ENCODE measurements around the gene ILDR2. TPM values are rescaled to one million over a fixed set of nuclear protein-coding genes. Genes with fewer than 3 reads are reported as not detected.

The ILDR2 gene
- total RNA-seq, 1 donor from 2014 or later: 1.2 TPM

DNA sequence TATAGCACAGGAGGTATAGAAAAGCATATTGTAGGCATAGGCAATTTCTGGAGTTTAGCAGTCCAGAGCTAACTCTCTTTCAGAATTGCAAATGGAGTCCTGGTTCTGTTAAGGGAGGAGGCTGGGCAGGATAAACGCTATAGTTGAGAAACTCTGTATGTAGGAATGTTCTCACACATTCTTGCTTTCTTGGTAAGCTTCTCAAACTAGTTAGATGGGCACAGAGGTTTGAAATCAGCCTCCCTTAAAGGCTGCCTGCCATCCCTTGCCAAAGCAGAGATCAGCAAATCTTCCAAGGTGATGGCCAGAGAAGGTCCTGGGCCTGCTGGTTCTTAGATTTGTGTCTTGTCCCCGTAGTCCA lies 56.4 kb downstream of the ILDR2 start:
- no peak for DNase-seq (ENCODE audit: low spot score)
- Mint-ChIP-seq H3K27ac (ENCODE audit: unreplicated experiment) (no peak overlapping the region), H3K4me1 (ENCODE audit: unreplicated experiment) (no peaks in the 10 kb centered on the region), H3K36me3 (ENCODE audit: low read depth, unreplicated experiment) (no peaks in the 10 kb centered on the region), H3K9me3 (ENCODE audit: unreplicated experiment) (no peaks in the 10 kb centered on the region), H3K4me3 (ENCODE audit: unreplicated experiment) (no peak overlapping the region), H3K27me3 (ENCODE audit: unreplicated experiment) (peaks cover 18% of the 10 kb centered on the region)
- TF ChIP-seq, protein P1, sequence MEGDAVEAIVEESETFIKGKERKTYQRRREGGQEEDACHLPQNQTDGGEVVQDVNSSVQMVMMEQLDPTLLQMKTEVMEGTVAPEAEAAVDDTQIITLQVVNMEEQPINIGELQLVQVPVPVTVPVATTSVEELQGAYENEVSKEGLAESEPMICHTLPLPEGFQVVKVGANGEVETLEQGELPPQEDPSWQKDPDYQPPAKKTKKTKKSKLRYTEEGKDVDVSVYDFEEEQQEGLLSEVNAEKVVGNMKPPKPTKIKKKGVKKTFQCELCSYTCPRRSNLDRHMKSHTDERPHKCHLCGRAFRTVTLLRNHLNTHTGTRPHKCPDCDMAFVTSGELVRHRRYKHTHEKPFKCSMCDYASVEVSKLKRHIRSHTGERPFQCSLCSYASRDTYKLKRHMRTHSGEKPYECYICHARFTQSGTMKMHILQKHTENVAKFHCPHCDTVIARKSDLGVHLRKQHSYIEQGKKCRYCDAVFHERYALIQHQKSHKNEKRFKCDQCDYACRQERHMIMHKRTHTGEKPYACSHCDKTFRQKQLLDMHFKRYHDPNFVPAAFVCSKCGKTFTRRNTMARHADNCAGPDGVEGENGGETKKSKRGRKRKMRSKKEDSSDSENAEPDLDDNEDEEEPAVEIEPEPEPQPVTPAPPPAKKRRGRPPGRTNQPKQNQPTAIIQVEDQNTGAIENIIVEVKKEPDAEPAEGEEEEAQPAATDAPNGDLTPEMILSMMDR (IDR thresholded peaks at IDR 0.05; ENCODE audit: unreplicated experiment): no peak

DNA sequence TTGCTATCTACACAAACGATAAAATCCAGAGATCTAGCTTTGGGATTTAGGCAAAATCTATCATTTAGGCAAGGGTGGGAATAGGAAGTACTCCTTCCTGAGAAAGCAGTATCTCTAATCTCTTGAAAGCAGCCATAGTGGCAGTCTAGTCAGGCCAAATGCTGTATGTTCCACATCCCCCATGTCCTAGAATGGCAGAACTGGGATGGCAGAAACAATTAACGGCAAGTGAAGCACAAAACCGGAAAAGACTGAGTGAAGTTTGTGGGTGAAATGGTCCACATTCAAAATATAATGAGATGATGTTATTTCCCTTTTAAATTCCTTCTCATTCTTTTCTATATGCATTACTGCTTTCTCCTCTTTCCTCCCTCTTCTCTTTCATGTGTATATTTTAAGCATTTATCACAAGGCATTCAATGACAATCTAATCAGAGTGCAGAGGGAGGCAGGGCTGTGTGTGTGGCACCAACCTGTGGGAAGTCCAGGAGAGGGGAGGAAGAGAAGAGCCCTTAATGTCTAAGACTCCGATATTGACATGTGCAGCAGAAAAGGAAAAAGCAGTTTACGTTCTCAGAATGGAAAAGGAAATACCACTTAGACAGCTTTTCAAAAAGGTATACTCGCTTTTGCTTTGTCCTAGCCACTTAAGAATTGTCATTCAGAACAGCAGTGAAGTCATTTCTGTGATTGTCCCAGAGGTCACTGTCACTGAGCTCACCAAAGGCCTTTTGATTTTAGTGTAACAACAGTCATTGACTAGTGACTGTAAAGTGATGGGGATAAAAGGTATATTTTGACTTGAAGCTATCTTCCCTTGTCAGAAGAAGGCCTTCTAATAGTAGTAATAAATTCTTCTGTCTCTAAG lies 57.0 kb downstream of the ILDR2 start:
- H3K9me3 Mint-ChIP-seq (ENCODE audit: unreplicated experiment): no peaks in the 10 kb centered on the region
- no peaks in the 10 kb centered on the region for H3K36me3 Mint-ChIP-seq (ENCODE audit: low read depth, unreplicated experiment)
- peaks cover 18% of the 10 kb centered on the region for H3K27me3 Mint-ChIP-seq (ENCODE audit: unreplicated experiment)
- TF ChIP-seq, protein P1 (IDR thresholded peaks at IDR 0.05; ENCODE audit: unreplicated experiment): no peak
- no peak overlapping the region for H3K4me3 Mint-ChIP-seq (ENCODE audit: unreplicated experiment)
- H3K4me1 Mint-ChIP-seq (ENCODE audit: unreplicated experiment): no peaks in the 10 kb centered on the region
- H3K27ac Mint-ChIP-seq (ENCODE audit: unreplicated experiment): no peak overlapping the region
- DNase-seq (ENCODE audit: low spot score): no peak

GRCh38 chr1:166915941-166916340 lies 59.4 kb downstream of the ILDR2 start:
- Mint-ChIP-seq H3K27ac (ENCODE audit: unreplicated experiment) (no peak overlapping the region), H3K4me1 (ENCODE audit: unreplicated experiment) (no peaks in the 10 kb centered on the region), H3K27me3 (ENCODE audit: unreplicated experiment) (peaks cover 8% of the 10 kb centered on the region), H3K4me3 (ENCODE audit: unreplicated experiment) (no peak overlapping the region), H3K36me3 (ENCODE audit: low read depth, unreplicated experiment) (no peaks in the 10 kb centered on the region), H3K9me3 (ENCODE audit: unreplicated experiment) (peaks cover 4% of the 10 kb centered on the region)
- no peak for DNase-seq (ENCODE audit: low spot score)
- TF ChIP-seq, protein P1 (IDR thresholded peaks at IDR 0.05; ENCODE audit: unreplicated experiment): no peak

GRCh38 chr1:166915042-166915441 lies 60.3 kb downstream of the ILDR2 start:
- H3K4me3 Mint-ChIP-seq (ENCODE audit: unreplicated experiment): no peak overlapping the region
- peaks cover 6% of the 10 kb centered on the region for H3K27me3 Mint-ChIP-seq (ENCODE audit: unreplicated experiment)
- no peaks in the 10 kb centered on the region for H3K36me3 Mint-ChIP-seq (ENCODE audit: low read depth, unreplicated experiment)
- H3K9me3 Mint-ChIP-seq (ENCODE audit: unreplicated experiment): peaks cover 4% of the 10 kb centered on the region
- no peak overlapping the region for H3K27ac Mint-ChIP-seq (ENCODE audit: unreplicated experiment)
- TF ChIP-seq, protein P1 (IDR thresholded peaks at IDR 0.05; ENCODE audit: unreplicated experiment): no peak
- no peaks in the 10 kb centered on the region for H3K4me1 Mint-ChIP-seq (ENCODE audit: unreplicated experiment)
- DNase-seq (ENCODE audit: low spot score): no peak

DNA sequence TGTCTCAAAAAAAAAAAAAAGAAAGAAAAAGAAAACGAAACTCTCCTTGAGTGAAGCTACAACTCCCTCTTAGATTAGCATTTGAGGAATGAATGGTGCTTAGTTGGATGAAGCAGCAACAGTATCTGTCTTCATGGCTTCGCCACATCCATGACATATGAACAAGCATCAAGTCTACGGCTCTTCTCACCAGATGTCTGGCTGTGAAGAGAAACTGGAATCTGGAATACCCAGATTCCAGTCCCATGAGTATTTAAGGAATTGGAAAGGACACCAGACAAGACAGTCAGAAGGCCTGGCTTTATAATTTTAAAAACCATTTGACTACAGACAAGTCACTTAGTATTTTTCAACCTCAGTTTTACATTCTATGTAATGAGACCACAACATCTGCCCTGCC lies 61.2 kb downstream of the ILDR2 start:
- no peaks in the 10 kb centered on the region for H3K36me3 Mint-ChIP-seq (ENCODE audit: low read depth, unreplicated experiment)
- no peak overlapping the region for H3K4me3 Mint-ChIP-seq (ENCODE audit: unreplicated experiment)
- no peaks in the 10 kb centered on the region for H3K4me1 Mint-ChIP-seq (ENCODE audit: unreplicated experiment)
- peaks cover 3% of the 10 kb centered on the region for H3K27me3 Mint-ChIP-seq (ENCODE audit: unreplicated experiment)
- TF ChIP-seq, protein P1 (IDR thresholded peaks at IDR 0.05; ENCODE audit: unreplicated experiment): no peak
- peaks cover 4% of the 10 kb centered on the region for H3K9me3 Mint-ChIP-seq (ENCODE audit: unreplicated experiment)
- no peak for DNase-seq (ENCODE audit: low spot score)
- H3K27ac Mint-ChIP-seq (ENCODE audit: unreplicated experiment): no peak overlapping the region
